ENCODE data around the gene NFIA. TPM values are rescaled to one million over a fixed set of nuclear protein-coding genes. Genes with fewer than 3 reads are reported as not detected.

The NFIA gene
- total and polyA plus RNA-seq, 9 of the 15 experiments (the other 6 are each of a cell fraction or from before 2014, with no cell fraction given): 5.3 to 24.9 (median 9.8) TPM

DNA sequence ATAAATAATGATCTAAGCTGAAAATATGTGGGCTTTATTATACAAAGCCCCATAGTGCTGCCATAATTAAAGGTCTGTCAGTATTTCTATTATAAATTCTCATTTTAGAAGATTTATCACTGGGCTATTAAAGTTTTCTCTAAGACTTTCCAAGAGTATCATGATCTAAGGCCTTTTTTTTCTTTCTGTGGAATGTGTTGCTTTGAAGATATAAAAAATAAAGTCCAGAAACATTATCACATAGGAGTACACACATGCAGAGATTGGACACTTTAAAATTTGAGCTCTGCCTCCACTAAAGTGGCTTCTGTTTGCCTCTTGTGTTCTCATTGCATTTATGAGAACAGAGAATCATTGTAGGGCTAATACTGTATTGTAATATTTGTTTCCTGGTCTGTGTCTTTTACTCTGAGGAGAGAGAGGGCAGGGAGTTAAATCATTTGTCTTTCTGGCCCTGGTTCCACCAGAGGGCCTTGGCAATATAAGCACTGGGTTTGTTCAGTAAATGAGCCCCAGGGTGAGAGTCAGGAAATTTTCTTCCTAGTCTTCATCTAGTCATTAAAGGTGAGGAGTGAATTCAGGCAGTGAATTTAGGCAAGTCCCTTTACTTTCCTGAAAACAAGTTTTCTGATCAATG lies 70.2 kb downstream of the NFIA start (continued):
- no peak for TF ChIP-seq ILK (tag; IDR thresholded peaks at IDR 0.05; ENCODE audit: borderline replicate concordance, low read depth)
- TF ChIP-seq RBM22 (IDR thresholded peaks at IDR 0.05; ENCODE audit: low read depth, low read length, poor library complexity, severe bottlenecking): no peak
- TF ChIP-seq ZNF184 (CRISPR knock-in tag; IDR thresholded peaks at IDR 0.05): no peak

DNA sequence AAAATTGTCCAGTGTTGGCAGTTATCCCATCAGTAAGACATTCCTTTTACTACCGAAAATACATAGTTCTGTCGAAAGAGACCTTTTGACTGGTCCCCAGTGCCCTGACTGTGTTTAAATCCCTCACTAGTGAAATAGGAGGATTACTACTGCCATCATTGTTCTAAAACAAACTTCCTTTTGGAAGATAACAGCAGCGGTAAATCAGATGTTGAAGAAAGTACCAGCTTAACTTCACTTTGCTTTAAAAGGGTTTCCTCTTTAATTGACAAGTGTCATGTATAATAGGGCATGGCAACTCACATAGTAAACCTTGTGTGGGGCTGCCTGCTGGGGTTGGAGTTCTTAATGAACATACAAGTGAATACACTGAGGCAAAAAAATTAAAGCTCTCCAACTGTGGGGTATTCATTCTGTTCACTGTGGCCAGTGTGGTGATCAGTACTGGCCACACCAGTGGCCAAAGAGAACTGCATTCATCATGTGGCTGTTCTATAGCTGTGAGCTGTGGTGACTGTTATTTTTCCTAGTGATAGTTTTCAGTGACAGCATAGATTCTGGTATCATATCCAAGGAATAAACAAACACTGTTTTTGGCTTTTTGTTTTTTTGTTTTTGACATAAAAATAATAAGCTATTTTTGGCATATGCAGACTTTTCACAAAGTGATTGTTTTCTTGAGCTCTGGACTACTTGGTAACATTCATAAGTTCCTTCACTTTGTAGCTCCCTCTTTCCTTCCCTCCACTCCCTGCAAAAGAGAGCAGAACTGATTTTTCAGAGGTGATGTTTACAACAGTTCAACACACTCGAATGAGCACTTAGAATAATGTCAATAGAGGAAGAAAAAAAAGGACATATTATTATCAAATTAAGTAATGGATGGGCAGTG lies 74.5 kb downstream of the NFIA start:
- Histone ChIP-seq H3K9ac (ENCODE audit: insufficient read depth in 1 of 2, low read depth in 2 of 2, low read length in 2 of 2) (no peak overlapping the region), H3K36me3 (ENCODE audit: control insufficient read depth, insufficient read depth, low read length) (peaks cover 19% of the 10 kb centered on the region; the same call in 2 of the 3 replicates), H3K79me2 (ENCODE audit: control insufficient read depth, insufficient read depth, low read length) (peaks cover 69% of the 10 kb centered on the region), H3K4me2 (ENCODE audit: insufficient read depth, low read length) (no peak overlapping the region), H3K4me1 (replicated peaks in 1 of 2; ENCODE audit: control insufficient read depth in 2 of 2, insufficient read depth in 2 of 2, low read length in 2 of 2) (peaks cover 6 to 29% of the 10 kb centered on the region in 2 experiments; a peak in 4 of 5 replicates), H3K9me3 (replicated peaks; ENCODE audit: control insufficient read depth, insufficient read depth, low read depth, low read length) (no peaks in the 10 kb centered on the region), H3K27ac (ENCODE audit: extremely low read depth, low read depth, low read length) (no peak overlapping the region; the same call in 2 of the 3 replicates), H2AFZ (ENCODE audit: low read depth, low read length) (no peak overlapping the region), H4K20me1 (replicated peaks; ENCODE audit: control insufficient read depth, insufficient read depth, low read length) (no peaks in the 10 kb centered on the region), H3K9me1 (ENCODE audit: control insufficient read depth, insufficient read depth, low read length) (no peaks in the 10 kb centered on the region), H3K27me3 (ENCODE audit: control insufficient read depth in 2 of 2, insufficient read depth in 2 of 2, low read length in 2 of 2) (no peaks in the 10 kb centered on the region), H3K4me3 (no peak overlapping the region)
- intact Hi-C loops (cut with micrococcal nuclease) (no loop called here), in situ Hi-C loops (cut with MboI) (no loop called here)
- ChIA-PET CTCF (ENCODE audit: low intra/inter-chr PET ratio) (no interaction called here), POLR2A (interaction anchor here (0.6 to 5.1 kb wide), 12 partner anchors 9 to 568 kb away, joined by 3 to 25 read pairs (median 4); partner anchors contain the start of gene TM2D1)
- 30% methylated on average over 4 of the region's 4 CpGs for WGBS (ENCODE audit: insufficient coverage, low coverage, missing lambda C conversion rate)
- FAIRE-seq: peak; percentile 76
- no TSS peak for BruUV-seq (replicated peaks)
- DNase-seq (ENCODE audit: extremely low read depth in 1 of 4, low spot score in 3 of 4): no peak
- ATAC-seq: peak; percentile 75
- TF ChIP-seq POLR2A (conservative IDR thresholded peaks at IDR 0.05): no peak
- TF ChIP-seq ZBTB8A (IDR thresholded peaks at IDR 0.05; ENCODE audit: partially characterized antibody): no peak
- no peak for TF ChIP-seq ZNF764 (CRISPR knock-in tag; IDR thresholded peaks at IDR 0.05; ENCODE audit: low read depth)
- no peak for TF ChIP-seq U2AF1 (optimal IDR thresholded peaks at IDR 0.05; ENCODE audit: low read depth, low read length)
- TF ChIP-seq ZNF717 (CRISPR knock-in tag; IDR thresholded peaks at IDR 0.05): no peak
- no peak for TF ChIP-seq ZNF586 (CRISPR knock-in tag; conservative IDR thresholded peaks at IDR 0.05)
- TF ChIP-seq ZNF12 (CRISPR knock-in tag; IDR thresholded peaks at IDR 0.05): no peak
- TF ChIP-seq PYGO2 (tag; IDR thresholded peaks at IDR 0.05): no peak
- no peak for TF ChIP-seq CREM (IDR thresholded peaks at IDR 0.05; ENCODE audit: low read depth)
- TF ChIP-seq ZNF551 (CRISPR knock-in tag; IDR thresholded peaks at IDR 0.05): no peak
- TF ChIP-seq ZNF740 (CRISPR knock-in tag; IDR thresholded peaks at IDR 0.05): no peak
- TF ChIP-seq ZNF740 (tag; IDR thresholded peaks at IDR 0.05): no peak
- no peak for TF ChIP-seq RBBP5 (IDR thresholded peaks at IDR 0.05; ENCODE audit: borderline replicate concordance, insufficient read depth, low read length, poor library complexity, severe bottlenecking)
- TF ChIP-seq HNRNPL (IDR thresholded peaks at IDR 0.05; ENCODE audit: low read depth, low read length): no peak
- TF ChIP-seq TSC22D4 (tag; IDR thresholded peaks at IDR 0.05): no peak
- no peak for TF ChIP-seq ZNF57 (CRISPR knock-in tag; IDR thresholded peaks at IDR 0.05)
- no peak for TF ChIP-seq HDAC8 (tag; IDR thresholded peaks at IDR 0.05)
- TF ChIP-seq SMAD3 (CRISPR knock-in tag; conservative IDR thresholded peaks at IDR 0.05): no peak
